22Rv1 (cell line): Measurements from ENCODE around the gene ITPR1.

Experiments
- ZFX ChIP-seq: fragments of 450-650 bp; IDR thresholded peaks from 2 replicates; pipeline ENCODE4 v1.6.1; 2017; ENCODE audit warnings: antibody characterized with exemption, borderline replicate concordance
- TF ChIP-seq, protein P1 (sequence below): fragments of 450-650 bp; IDR thresholded peaks from 2 replicates; pipeline ENCODE4 v1.5.1; 2017; ENCODE audit warnings: mild to moderate bottlenecking

DNA sequence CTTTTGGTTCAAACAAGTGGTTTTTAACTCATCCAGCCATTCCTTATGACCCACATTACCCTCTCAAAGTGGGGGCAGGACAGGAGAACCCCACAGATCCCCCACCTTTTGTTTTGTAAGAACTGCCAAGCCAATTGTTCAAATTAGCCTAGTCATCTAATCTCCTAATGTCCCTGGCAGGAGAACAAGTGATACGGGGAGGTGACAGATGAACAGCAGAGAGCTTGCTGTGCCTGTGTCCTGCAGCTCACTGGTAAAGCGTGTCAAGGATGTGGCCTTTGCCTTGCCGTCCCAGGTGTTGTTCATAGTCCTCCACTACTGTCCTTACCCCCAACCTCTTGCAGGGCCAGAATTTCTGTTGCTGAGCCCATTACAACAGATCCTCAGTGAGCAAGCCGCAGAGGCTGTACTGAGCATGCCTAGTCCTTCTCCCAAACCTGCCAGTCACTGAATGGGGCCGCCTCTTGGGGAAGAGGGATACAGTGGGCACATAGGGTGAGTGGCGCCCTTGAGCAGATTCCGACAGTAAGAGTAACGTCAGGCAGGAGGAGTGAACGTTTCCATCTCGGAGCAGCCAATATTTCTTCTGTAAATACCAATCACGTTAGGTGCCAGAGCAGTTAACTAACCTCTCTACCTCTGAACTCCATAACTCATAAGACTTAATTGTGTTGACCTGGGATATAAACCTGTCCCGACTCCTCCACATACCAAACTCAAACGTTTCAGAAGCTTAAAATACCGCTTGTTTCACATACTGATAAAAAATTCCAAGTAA is 87.4 kb downstream of the ITPR1 start:
- TF ChIP-seq, protein P1, sequence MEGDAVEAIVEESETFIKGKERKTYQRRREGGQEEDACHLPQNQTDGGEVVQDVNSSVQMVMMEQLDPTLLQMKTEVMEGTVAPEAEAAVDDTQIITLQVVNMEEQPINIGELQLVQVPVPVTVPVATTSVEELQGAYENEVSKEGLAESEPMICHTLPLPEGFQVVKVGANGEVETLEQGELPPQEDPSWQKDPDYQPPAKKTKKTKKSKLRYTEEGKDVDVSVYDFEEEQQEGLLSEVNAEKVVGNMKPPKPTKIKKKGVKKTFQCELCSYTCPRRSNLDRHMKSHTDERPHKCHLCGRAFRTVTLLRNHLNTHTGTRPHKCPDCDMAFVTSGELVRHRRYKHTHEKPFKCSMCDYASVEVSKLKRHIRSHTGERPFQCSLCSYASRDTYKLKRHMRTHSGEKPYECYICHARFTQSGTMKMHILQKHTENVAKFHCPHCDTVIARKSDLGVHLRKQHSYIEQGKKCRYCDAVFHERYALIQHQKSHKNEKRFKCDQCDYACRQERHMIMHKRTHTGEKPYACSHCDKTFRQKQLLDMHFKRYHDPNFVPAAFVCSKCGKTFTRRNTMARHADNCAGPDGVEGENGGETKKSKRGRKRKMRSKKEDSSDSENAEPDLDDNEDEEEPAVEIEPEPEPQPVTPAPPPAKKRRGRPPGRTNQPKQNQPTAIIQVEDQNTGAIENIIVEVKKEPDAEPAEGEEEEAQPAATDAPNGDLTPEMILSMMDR, result no peak
- no peak for TF ChIP-seq ZFX
